ENCODE data around the gene MELTF. TPM values are rescaled to one million over a fixed set of nuclear protein-coding genes. Genes with fewer than 3 reads are reported as not detected.

MELTF gene
- total RNA-seq, 1 experiment from 2014 or later, result 7.3 TPM

DNA sequence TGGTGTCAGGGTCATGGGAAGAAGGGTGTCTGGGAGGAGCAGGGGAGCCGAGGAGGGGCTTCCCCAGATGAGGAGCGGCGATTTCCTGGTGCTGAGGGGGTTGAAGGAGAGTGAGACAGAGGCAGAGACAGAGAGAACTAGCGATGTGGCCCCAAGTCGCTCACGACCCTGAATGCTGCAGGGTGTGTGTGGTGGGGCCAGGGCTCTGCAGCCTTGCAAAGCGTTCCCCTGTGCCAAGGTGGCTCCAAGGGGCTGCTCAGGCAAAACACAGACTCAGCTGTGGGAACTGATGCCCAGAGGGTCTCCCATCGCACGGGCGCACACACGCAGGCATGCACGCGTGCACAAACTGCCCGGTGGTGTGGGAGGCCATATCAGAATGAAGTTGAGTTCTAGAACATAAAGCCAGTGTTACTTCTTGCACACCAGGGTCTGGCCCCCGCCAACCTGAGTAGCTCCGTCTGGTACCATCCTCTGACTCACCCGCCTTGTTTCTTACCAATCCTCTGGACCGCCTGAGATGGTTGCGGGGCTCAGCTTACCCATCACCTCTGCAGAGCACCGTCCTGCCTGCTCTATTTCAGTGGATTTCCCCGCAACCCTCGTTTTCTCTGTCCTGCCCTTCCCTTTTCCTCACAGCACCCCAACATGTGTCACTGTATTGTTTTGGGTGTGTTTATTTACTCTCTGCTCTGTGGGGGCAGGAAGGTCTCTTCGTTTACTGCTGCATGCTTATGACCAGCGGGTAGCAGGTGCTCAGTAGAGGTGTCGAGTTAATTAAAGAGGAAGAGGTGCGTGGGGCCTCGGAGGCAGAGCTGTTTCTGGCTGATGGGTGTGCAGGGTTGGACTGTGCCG lies 4.5 kb downstream of the MELTF start:
- H3K4me3 Mint-ChIP-seq, result no peak overlapping the region
- CTCF ChIA-PET, result interaction anchor here (0.6 to 0.9 kb wide), 2 partner anchors 23 to 408 kb away, joined by 3 read pairs; no protein-coding TSS in a partner anchor
- H3K4me1 Mint-ChIP-seq, result peaks cover 34% of the 10 kb centered on the region
- POLR2A ChIA-PET, result no interaction called here
- peaks cover 15% of the 10 kb centered on the region for H3K27me3 Mint-ChIP-seq (ENCODE audit: low read depth)
- no peak for TF ChIP-seq OVOL2 (CRISPR knock-in tag; IDR thresholded peaks at IDR 0.05; ENCODE audit: borderline replicate concordance)
- TF ChIP-seq, protein P1, sequence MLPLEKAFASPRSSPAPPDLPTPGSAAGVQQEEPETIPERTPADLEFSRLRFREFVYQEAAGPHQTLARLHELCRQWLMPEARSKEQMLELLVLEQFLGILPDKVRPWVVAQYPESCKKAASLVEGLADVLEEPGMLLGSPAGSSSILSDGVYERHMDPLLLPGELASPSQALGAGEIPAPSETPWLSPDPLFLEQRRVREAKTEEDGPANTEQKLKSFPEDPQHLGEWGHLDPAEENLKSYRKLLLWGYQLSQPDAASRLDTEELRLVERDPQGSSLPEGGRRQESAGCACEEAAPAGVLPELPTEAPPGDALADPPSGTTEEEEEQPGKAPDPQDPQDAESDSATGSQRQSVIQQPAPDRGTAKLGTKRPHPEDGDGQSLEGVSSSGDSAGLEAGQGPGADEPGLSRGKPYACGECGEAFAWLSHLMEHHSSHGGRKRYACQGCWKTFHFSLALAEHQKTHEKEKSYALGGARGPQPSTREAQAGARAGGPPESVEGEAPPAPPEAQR (CRISPR knock-in tag; IDR thresholded peaks at IDR 0.05), result no peak
- TF ChIP-seq, protein P2, sequence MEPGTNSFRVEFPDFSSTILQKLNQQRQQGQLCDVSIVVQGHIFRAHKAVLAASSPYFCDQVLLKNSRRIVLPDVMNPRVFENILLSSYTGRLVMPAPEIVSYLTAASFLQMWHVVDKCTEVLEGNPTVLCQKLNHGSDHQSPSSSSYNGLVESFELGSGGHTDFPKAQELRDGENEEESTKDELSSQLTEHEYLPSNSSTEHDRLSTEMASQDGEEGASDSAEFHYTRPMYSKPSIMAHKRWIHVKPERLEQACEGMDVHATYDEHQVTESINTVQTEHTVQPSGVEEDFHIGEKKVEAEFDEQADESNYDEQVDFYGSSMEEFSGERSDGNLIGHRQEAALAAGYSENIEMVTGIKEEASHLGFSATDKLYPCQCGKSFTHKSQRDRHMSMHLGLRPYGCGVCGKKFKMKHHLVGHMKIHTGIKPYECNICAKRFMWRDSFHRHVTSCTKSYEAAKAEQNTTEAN (CRISPR knock-in tag; IDR thresholded peaks at IDR 0.05), result no peak
- no peak for TF ChIP-seq ZNF532 (CRISPR knock-in tag; IDR thresholded peaks at IDR 0.05; ENCODE audit: borderline replicate concordance)
- TF ChIP-seq ATF1 (CRISPR knock-in tag; IDR thresholded peaks at IDR 0.05), result no peak
- H3K36me3 Mint-ChIP-seq, result no peaks in the 10 kb centered on the region
- no peak overlapping the region for H3K27ac Mint-ChIP-seq
- no peaks in the 10 kb centered on the region for H3K9me3 Mint-ChIP-seq
- ATAC-seq (no peak), DNase-seq (ENCODE audit: low spot score) (no peak)

- no peak overlapping the region for H3K4me3 Mint-ChIP-seq
- ATAC-seq (no peak), DNase-seq (ENCODE audit: low spot score) (no peak)
- peaks cover 32% of the 10 kb centered on the region for H3K4me1 Mint-ChIP-seq
- no peaks in the 10 kb centered on the region for H3K9me3 Mint-ChIP-seq
- no peak for TF ChIP-seq IRF1 (CRISPR knock-in tag; IDR thresholded peaks at IDR 0.05)
- TF ChIP-seq, protein P3, sequence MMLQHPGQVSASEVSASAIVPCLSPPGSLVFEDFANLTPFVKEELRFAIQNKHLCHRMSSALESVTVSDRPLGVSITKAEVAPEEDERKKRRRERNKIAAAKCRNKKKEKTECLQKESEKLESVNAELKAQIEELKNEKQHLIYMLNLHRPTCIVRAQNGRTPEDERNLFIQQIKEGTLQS (CRISPR knock-in tag; conservative IDR thresholded peaks at IDR 0.05), result no peak
- POLR2A ChIA-PET, result interaction anchor here (0.6 kb wide), 1 partner anchor 73 kb away, joined by 3 read pairs; no protein-coding TSS in a partner anchor
- peaks cover 12% of the 10 kb centered on the region for H3K27me3 Mint-ChIP-seq (ENCODE audit: low read depth)
- CTCF ChIA-PET, result interaction anchor here (0.5 to 2.7 kb wide), 2 partner anchors 20 to 1033 kb away, joined by 5 to 15 read pairs; no protein-coding TSS in a partner anchor
- H3K27ac Mint-ChIP-seq, result no peak overlapping the region
- H3K36me3 Mint-ChIP-seq, result no peaks in the 10 kb centered on the region
Observed at GRCh38 chr3:197023998-197024651, 5.5 kb downstream of the MELTF start.

GRCh38 chr3:197023241-197023997 lies 6.2 kb downstream of the MELTF start:
- Mint-ChIP-seq H3K36me3 (no peaks in the 10 kb centered on the region), H3K27ac (no peak overlapping the region), H3K4me1 (peaks cover 32% of the 10 kb centered on the region), H3K4me3 (no peak overlapping the region), H3K27me3 (ENCODE audit: low read depth) (peaks cover 5% of the 10 kb centered on the region), H3K9me3 (no peaks in the 10 kb centered on the region)
- ChIA-PET CTCF (interaction anchor here (0.5 to 2.7 kb wide), 2 partner anchors 20 to 1034 kb away, joined by 5 to 15 read pairs; no protein-coding TSS in a partner anchor), POLR2A (interaction anchor here (0.6 kb wide), 1 partner anchor 74 kb away, joined by 3 read pairs; no protein-coding TSS in a partner anchor)
- DNase-seq (ENCODE audit: low spot score) (no peak), ATAC-seq (no peak)
- TF ChIP-seq EMX1 (CRISPR knock-in tag; IDR thresholded peaks at IDR 0.05) (no peak), NFE2L1 (CRISPR knock-in tag; IDR thresholded peaks at IDR 0.05) (no peak), JUN (CRISPR knock-in tag; IDR thresholded peaks at IDR 0.05) (no peak)
- TF ChIP-seq, protein P4, sequence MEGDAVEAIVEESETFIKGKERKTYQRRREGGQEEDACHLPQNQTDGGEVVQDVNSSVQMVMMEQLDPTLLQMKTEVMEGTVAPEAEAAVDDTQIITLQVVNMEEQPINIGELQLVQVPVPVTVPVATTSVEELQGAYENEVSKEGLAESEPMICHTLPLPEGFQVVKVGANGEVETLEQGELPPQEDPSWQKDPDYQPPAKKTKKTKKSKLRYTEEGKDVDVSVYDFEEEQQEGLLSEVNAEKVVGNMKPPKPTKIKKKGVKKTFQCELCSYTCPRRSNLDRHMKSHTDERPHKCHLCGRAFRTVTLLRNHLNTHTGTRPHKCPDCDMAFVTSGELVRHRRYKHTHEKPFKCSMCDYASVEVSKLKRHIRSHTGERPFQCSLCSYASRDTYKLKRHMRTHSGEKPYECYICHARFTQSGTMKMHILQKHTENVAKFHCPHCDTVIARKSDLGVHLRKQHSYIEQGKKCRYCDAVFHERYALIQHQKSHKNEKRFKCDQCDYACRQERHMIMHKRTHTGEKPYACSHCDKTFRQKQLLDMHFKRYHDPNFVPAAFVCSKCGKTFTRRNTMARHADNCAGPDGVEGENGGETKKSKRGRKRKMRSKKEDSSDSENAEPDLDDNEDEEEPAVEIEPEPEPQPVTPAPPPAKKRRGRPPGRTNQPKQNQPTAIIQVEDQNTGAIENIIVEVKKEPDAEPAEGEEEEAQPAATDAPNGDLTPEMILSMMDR (IDR thresholded peaks at IDR 0.05), result no peak
- TF ChIP-seq, protein P5, sequence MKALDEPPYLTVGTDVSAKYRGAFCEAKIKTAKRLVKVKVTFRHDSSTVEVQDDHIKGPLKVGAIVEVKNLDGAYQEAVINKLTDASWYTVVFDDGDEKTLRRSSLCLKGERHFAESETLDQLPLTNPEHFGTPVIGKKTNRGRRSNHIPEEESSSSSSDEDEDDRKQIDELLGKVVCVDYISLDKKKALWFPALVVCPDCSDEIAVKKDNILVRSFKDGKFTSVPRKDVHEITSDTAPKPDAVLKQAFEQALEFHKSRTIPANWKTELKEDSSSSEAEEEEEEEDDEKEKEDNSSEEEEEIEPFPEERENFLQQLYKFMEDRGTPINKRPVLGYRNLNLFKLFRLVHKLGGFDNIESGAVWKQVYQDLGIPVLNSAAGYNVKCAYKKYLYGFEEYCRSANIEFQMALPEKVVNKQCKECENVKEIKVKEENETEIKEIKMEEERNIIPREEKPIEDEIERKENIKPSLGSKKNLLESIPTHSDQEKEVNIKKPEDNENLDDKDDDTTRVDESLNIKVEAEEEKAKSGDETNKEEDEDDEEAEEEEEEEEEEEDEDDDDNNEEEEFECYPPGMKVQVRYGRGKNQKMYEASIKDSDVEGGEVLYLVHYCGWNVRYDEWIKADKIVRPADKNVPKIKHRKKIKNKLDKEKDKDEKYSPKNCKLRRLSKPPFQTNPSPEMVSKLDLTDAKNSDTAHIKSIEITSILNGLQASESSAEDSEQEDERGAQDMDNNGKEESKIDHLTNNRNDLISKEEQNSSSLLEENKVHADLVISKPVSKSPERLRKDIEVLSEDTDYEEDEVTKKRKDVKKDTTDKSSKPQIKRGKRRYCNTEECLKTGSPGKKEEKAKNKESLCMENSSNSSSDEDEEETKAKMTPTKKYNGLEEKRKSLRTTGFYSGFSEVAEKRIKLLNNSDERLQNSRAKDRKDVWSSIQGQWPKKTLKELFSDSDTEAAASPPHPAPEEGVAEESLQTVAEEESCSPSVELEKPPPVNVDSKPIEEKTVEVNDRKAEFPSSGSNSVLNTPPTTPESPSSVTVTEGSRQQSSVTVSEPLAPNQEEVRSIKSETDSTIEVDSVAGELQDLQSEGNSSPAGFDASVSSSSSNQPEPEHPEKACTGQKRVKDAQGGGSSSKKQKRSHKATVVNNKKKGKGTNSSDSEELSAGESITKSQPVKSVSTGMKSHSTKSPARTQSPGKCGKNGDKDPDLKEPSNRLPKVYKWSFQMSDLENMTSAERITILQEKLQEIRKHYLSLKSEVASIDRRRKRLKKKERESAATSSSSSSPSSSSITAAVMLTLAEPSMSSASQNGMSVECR (CRISPR knock-in tag; IDR thresholded peaks at IDR 0.05; ENCODE audit: borderline replicate concordance), result no peak
